WTC11 (cell line): Measurements from ENCODE around the gene SLC27A2.

Experiments used
- JUN ChIP-seq: sonication (generic); formaldehyde crosslinking; IDR thresholded peaks from 2 replicates; pipeline ENCODE4 v1.8.0; 2023; ENCODE audit warnings: mild to moderate bottlenecking, missing genetic modification reagents
- MXD4 ChIP-seq: fragments of 250-450 bp; sonication (Bioruptor Pico); IDR thresholded peaks from 2 replicates; pipeline ENCODE4 v1.8.0; 2021; ENCODE audit warnings: mild to moderate bottlenecking, moderate library complexity, borderline replicate concordance
- NR1H2 ChIP-seq: sonication (generic); formaldehyde crosslinking; IDR thresholded peaks from 2 replicates; pipeline ENCODE4 v1.9.0; 2021; ENCODE audit warnings: mild to moderate bottlenecking, moderate library complexity, missing genetic modification reagents
- PRDM15 ChIP-seq: sonication (generic); formaldehyde crosslinking; IDR thresholded peaks from 2 replicates; pipeline ENCODE4 v1.8.0; 2022; ENCODE audit warnings: missing genetic modification reagents
- TCF7 ChIP-seq: sonication (generic); formaldehyde crosslinking; IDR thresholded peaks from 2 replicates; pipeline ENCODE4 v1.8.0; 2022; ENCODE audit warnings: mild to moderate bottlenecking, low read depth, missing genetic modification reagents, moderate library complexity
- TF ChIP-seq, protein P1 (sequence below): fragments of 200-600 bp; IDR thresholded peaks from 2 replicates; pipeline ENCODE4 v1.8.0; 2022; ENCODE audit warnings: antibody characterized with exemption
- TF ChIP-seq, protein P2 (sequence below): sonication (generic); formaldehyde crosslinking; IDR thresholded peaks from 2 replicates; pipeline ENCODE4 v1.8.0; 2022; ENCODE audit warnings: mild to moderate bottlenecking, missing genetic modification reagents

DNA sequence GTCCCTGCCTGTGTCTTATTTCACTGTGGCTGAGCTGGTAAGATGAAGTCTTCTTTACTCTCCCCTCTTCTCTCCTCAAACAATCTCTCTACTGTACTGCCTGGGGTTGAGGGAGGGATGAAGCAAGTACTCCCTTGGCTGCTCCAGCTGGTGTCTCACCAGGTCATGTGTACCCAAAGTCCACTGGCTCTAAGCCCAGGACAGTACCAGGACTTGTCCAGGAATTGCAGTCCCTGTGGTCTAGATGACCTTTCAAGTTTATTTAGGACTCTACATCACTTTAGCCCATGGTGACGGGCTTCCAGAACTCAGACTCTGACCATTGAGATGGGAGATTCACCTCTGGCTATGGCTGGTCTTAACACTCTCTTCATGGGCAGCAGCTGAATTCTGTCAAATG lies 17.5 kb upstream of the SLC27A2 start:
- TF ChIP-seq, protein P1, sequence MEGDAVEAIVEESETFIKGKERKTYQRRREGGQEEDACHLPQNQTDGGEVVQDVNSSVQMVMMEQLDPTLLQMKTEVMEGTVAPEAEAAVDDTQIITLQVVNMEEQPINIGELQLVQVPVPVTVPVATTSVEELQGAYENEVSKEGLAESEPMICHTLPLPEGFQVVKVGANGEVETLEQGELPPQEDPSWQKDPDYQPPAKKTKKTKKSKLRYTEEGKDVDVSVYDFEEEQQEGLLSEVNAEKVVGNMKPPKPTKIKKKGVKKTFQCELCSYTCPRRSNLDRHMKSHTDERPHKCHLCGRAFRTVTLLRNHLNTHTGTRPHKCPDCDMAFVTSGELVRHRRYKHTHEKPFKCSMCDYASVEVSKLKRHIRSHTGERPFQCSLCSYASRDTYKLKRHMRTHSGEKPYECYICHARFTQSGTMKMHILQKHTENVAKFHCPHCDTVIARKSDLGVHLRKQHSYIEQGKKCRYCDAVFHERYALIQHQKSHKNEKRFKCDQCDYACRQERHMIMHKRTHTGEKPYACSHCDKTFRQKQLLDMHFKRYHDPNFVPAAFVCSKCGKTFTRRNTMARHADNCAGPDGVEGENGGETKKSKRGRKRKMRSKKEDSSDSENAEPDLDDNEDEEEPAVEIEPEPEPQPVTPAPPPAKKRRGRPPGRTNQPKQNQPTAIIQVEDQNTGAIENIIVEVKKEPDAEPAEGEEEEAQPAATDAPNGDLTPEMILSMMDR = no peak
- TF ChIP-seq MXD4 (CRISPR knock-in tag) (no peak), TCF7 (CRISPR knock-in tag) (no peak), NR1H2 (CRISPR knock-in tag) (no peak), PRDM15 (CRISPR knock-in tag) (no peak), JUN (no peak)
- TF ChIP-seq, protein P2, sequence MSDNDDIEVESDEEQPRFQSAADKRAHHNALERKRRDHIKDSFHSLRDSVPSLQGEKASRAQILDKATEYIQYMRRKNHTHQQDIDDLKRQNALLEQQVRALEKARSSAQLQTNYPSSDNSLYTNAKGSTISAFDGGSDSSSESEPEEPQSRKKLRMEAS (CRISPR knock-in tag) = no peak
